ENCODE results near the gene MCCD1.
"Not testable (repeated sequence)": the region's sequence is repeated elsewhere in the genome, so short reads cannot be mapped to it uniquely, and the experiment has no call there.

The MCCD1 gene

GRCh38 chr6:31483392-31483791, 45.4 kb upstream of the MCCD1 start:
- Histone ChIP-seq H3K36me3 (ENCODE audit: control insufficient read depth, insufficient read depth, low read length) (no peaks in the 10 kb centered on the region), H3K27ac (no peak overlapping the region), H3K4me2 (ENCODE audit: low read length) (no peak overlapping the region), H3K9me3 (ENCODE audit: control insufficient read depth, low read length) (no peaks in the 10 kb centered on the region), H3K27me3 (ENCODE audit: control insufficient read depth, insufficient read depth, low read length) (no peaks in the 10 kb centered on the region), H3K79me2 (no peaks in the 10 kb centered on the region), H2AFZ (no peak overlapping the region), H3K4me1 (peaks cover 3% of the 10 kb centered on the region), H3K9ac (no peak overlapping the region), H3K4me3 (ENCODE audit: low read depth, low read length) (no peak overlapping the region)
- no peak for TF ChIP-seq CTCF (IDR thresholded peaks at IDR 0.05)

GRCh38 chr6:31485055-31485454, 43.7 kb upstream of the MCCD1 start:
- Histone ChIP-seq H2AFZ (no peak overlapping the region), H3K9ac (no peak overlapping the region), H3K79me2 (no peaks in the 10 kb centered on the region), H3K4me2 (ENCODE audit: low read length) (no peak overlapping the region), H3K4me1 (peaks cover 3% of the 10 kb centered on the region), H3K4me3 (ENCODE audit: low read depth, low read length) (no peak overlapping the region), H3K27ac (no peak overlapping the region), H3K9me3 (ENCODE audit: control insufficient read depth, low read length) (no peaks in the 10 kb centered on the region), H3K36me3 (ENCODE audit: control insufficient read depth, insufficient read depth, low read length) (no peaks in the 10 kb centered on the region), H3K27me3 (ENCODE audit: control insufficient read depth, insufficient read depth, low read length) (no peaks in the 10 kb centered on the region)
- TF ChIP-seq CTCF (IDR thresholded peaks at IDR 0.05) = no peak

GRCh38 chr6:31486065-31486837, 42.5 kb upstream of the MCCD1 start:
- not testable (repeated sequence) for H3K9me3 ChIP-seq (ENCODE audit: control insufficient read depth, low read length); H3K4me2 ChIP-seq (ENCODE audit: low read length); H3K27ac ChIP-seq; H2AFZ ChIP-seq; H3K9ac ChIP-seq; H3K36me3 ChIP-seq (ENCODE audit: control insufficient read depth, insufficient read depth, low read length); H3K27me3 ChIP-seq (ENCODE audit: control insufficient read depth, insufficient read depth, low read length); H3K4me3 ChIP-seq (ENCODE audit: low read depth, low read length); H3K4me1 ChIP-seq; H3K79me2 ChIP-seq

GRCh38 chr6:31487674-31488073, 41.1 kb upstream of the MCCD1 start:
- H3K9me3 ChIP-seq (ENCODE audit: control insufficient read depth, low read length); H3K27ac ChIP-seq; H3K4me3 ChIP-seq (ENCODE audit: low read depth, low read length); H2AFZ ChIP-seq; H3K79me2 ChIP-seq; H3K27me3 ChIP-seq (ENCODE audit: control insufficient read depth, insufficient read depth, low read length); H3K4me2 ChIP-seq (ENCODE audit: low read length); H3K36me3 ChIP-seq (ENCODE audit: control insufficient read depth, insufficient read depth, low read length); H3K4me1 ChIP-seq; H3K9ac ChIP-seq: not testable (repeated sequence)

GRCh38 chr6:31489086-31489485, 39.7 kb upstream of the MCCD1 start:
- Histone ChIP-seq H3K4me3 (ENCODE audit: low read depth, low read length) (no peak overlapping the region), H3K9me3 (ENCODE audit: control insufficient read depth, low read length) (no peaks in the 10 kb centered on the region), H2AFZ (no peak overlapping the region), H3K27ac (no peak overlapping the region), H3K4me1 (peaks cover 3% of the 10 kb centered on the region), H3K4me2 (ENCODE audit: low read length) (no peak overlapping the region), H3K79me2 (no peaks in the 10 kb centered on the region), H3K9ac (no peak overlapping the region), H3K36me3 (ENCODE audit: control insufficient read depth, insufficient read depth, low read length) (no peaks in the 10 kb centered on the region), H3K27me3 (ENCODE audit: control insufficient read depth, insufficient read depth, low read length) (no peaks in the 10 kb centered on the region)
- TF ChIP-seq CTCF (IDR thresholded peaks at IDR 0.05) = no peak

All from parathyroid adenoma (tissue), 2 donors.